GM19035 (cell line): ENCODE data around the gene ARID1B.

Experiments
- ATAC-seq: cut with Tn5 transposase; IDR thresholded peaks from one replicate; pipeline ENCODE4 v1.9.1; 2021; ENCODE audit not compliant: unreplicated experiment

The ARID1B gene

GRCh38 chr6:156954816-156955215, 177.6 kb downstream of the ARID1B start:
- no peak for ATAC-seq

GRCh38 chr6:156955494-156956183, 178.5 kb downstream of the ARID1B start:
- no peak for ATAC-seq

- no peak for ATAC-seq
Observed at GRCh38 chr6:156956286-156956685, 179.1 kb downstream of the ARID1B start.

- ATAC-seq, result peak; percentile 74
Observed at GRCh38 chr6:156957931-156958547, 180.9 kb downstream of the ARID1B start.

GRCh38 chr6:156960525-156960924, 183.3 kb downstream of the ARID1B start:
- no peak for ATAC-seq

GRCh38 chr6:156961282-156961892, 184.2 kb downstream of the ARID1B start:
- ATAC-seq, result no peak

- ATAC-seq, result no peak
Observed at GRCh38 chr6:156963712-156964700, 186.8 kb downstream of the ARID1B start.

GRCh38 chr6:156967852-156968251, 190.7 kb downstream of the ARID1B start:
- ATAC-seq, result no peak

- no peak for ATAC-seq
Observed at GRCh38 chr6:156969233-156969632, 192.1 kb downstream of the ARID1B start.

GRCh38 chr6:156970595-156971112, 193.5 kb downstream of the ARID1B start:
- no peak for ATAC-seq

GRCh38 chr6:156971153-156971885, 194.1 kb downstream of the ARID1B start:
- no peak for ATAC-seq

GRCh38 chr6:156972145-156972544, 195.0 kb downstream of the ARID1B start:
- ATAC-seq, result no peak

- ATAC-seq, result no peak
Observed at GRCh38 chr6:156974830-156975261, 197.7 kb downstream of the ARID1B start.

- ATAC-seq, result no peak
Observed at GRCh38 chr6:156975414-156975813, 198.2 kb downstream of the ARID1B start.

GRCh38 chr6:156976216-156977127, 199.3 kb downstream of the ARID1B start:
- no peak for ATAC-seq

- no peak for ATAC-seq
Observed at GRCh38 chr6:156977527-156978291, 200.5 kb downstream of the ARID1B start.

GRCh38 chr6:156978948-156979347, 201.8 kb downstream of the ARID1B start:
- ATAC-seq, result no peak

- no peak for ATAC-seq
Observed at GRCh38 chr6:156980515-156980914, 203.3 kb downstream of the ARID1B start.
